GM21723 (cell line): ENCODE data around the gene VPS13D.
"Not testable (repeated sequence)": the region's sequence is repeated elsewhere in the genome, so short reads cannot be mapped to it uniquely, and the experiment has no call there.

Experiments used
- ATAC-seq: cut with Tn5 transposase; IDR thresholded peaks from one replicate; pipeline ENCODE4 v1.9.1; 2021; ENCODE audit warnings: mild to moderate bottlenecking, moderate library complexity; ENCODE audit not compliant: unreplicated experiment

VPS13D gene

DNA sequence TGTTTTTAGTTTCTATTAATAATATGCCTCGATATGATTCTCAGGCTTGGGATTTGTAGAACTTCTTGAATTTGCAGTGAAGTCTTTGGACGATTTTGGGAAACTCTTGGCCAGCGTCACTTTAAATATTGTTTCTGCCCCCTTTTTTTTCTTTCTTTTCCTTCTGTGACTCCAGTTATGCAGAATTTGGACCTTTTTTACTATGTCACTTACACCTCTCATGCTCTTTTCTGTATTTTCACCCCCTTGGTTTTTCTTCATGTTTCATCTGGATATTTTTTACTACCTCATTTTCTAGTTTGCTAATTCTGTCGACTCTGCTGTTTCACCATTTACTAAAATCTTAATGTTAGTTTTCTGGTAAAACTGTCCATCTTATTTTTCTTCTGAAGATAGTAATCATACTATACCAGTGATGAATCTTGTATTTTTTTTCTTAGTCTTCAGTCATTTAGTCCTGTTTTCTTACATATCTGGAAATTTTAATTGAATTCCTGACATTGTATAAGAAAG is 214.6 kb downstream of the VPS13D start:
- ATAC-seq, result no peak

DNA sequence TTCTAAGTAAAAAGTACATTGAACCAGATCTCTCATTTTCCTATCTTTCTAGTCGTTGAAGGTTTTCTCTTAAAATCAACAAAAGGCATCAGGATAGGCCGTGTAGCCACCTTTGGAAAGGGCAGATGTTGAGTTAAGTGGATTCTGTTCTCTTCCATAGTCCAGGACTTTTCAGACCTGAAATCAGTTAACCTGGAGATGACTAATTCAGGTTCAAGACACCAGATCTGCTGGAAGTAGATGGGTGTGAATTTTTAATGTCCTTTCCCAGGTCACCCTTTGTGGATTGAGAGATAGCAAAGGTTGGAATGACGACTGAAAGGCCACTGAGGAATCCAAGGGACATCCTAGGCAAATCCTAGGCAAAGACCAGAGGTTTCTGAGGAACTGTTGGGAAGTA is 215.4 kb downstream of the VPS13D start:
- ATAC-seq, result no peak

DNA sequence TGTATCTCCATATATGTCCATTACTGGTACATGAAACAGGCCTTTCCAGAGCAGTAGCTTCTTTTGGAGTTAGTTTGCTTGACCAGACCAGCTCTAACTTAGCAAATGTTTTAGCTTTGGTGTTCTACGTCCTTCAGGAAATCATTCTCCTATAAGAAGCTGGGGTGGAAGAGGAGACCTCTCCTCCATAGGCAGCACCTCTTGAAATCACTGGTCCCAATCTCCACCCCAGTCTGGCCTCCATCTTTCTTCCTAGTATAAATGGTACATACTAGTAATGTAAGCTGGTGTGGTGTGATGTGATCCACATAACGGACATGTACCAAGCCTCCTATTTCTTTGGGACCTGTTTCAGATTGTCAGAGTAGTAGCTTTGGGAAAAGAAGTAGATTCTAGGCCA is 216.8 kb downstream of the VPS13D start:
- no peak for ATAC-seq

DNA sequence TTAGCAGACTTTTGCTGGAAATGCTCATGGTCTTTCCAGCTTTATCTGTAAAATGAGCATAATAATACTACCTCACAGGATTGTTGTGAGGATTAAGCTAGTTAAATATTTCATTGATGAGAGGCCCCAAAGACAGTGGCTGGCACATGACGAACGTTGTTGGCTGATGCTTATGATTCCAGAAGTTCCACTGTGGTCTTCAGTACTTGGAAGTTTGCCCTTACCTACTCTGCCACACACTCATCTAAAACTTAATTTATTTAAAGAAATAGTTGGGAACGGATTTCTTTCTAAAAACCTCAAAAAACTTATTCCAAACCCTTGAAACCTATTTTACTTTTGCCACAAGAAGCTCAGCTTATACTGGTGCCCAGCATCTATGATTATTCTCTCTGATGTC is 217.5 kb downstream of the VPS13D start:
- ATAC-seq, result no peak

DNA sequence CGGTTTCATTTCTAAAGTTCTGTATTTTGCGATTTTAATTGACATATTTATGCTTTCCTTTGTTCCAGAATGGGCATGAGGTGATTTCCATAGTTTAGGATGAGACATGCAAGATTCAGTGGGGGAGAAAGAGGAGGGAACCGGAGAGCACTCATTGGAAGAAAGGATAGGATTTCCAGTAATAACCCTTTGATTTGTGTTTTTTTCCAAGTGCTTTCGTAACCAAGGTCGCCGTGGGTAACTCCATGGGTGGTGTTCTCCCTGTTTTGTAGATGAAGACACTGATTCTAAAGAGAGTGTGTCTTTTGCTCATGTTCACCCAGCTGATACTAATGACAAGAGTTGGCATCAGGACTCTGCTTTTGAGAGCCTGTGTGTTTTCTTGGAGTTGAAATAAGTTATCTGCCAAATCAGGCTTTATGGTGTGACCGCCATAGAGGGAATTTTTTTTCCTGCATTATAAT is 218.1 kb downstream of the VPS13D start:
- ATAC-seq, result no peak

DNA sequence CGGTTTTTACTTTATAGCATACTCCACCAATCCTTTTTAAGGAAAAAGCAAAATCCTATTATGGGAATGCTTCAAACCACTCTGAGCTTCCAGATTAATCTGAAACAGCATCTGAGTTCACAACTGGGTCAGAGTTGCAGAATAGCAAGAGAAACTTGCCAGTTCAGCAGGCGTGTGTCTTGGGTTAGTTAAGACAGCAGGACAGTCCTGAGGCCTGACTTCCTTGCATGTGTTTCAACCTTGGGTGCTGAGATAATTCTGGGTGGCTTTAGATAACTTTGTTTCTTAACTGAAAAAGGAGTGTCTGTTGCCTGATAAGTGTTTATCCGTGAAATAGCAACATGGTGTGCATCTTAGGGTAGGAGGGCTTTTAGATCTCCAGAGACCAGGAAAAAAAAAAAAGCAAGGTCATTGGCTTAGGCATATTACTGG is 218.9 kb downstream of the VPS13D start:
- ATAC-seq, result no peak

DNA sequence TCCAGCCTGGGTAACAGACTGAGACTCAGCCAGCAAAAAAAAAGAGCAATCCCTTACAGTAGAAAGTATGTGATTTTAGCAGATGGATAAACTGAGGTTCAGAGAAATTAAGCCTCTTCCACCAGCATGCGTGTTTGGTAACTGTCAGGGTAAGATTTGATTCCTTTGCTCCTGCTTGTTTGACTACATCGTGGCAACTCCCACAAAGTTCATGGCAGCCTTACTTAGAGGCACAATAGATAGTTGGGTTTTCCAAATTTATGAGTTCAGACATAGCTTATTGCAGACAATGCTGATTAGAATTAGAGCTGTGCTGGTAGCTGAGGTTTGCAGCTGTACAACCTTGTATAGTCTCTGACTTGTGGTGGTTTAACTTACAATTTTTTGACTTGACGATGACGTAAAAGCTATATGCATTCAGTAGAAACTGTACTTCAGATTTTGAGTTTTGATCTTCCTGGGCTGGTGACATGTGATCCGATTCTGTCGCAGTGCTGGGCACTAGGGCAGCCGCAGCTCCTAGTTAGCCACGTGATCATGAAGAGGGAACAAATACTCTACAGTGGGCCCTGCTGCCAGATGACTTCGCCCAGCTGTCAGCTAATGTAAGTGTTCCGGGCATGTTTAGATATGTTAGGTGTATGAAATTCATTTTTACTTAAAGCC is 220.4 kb downstream of the VPS13D start:
- no peak for ATAC-seq

DNA sequence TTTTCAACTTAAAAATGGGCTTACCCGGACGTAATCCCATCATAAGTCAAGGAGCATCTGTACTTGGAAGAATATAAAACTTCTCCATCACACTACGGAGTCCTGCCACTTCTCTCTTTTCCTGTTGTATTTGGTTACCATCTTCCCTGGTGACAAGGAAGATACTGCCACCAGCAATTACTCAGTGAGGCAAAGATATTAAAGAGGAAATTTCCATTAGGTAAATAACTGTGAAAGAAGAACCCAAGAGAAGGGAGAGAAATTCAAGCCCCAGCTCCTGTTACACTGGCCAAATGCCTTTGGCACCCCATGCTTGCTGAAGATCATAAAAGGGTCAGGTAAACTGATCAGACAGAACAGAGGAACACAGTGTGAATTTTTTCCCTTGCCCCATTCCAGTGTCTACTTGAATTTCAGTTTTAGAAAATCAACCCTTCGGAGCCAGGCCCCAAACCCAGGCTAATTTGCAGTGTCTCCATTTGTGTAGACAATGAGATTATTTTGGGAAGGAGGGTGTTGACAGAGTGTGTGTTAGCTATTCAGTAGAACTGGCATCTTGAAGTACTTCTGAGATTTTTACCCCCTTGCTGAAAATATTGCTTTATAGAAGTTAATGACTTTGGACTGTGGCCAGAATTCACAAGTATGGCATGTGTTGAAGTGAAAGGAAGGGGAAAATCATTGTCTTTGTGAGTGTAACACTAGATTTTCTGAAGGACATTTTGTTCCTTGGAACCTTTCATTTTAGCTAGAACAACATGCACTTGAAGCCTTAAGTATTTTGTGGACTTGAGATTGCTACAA is 221.1 kb downstream of the VPS13D start:
- ATAC-seq, result no peak

DNA sequence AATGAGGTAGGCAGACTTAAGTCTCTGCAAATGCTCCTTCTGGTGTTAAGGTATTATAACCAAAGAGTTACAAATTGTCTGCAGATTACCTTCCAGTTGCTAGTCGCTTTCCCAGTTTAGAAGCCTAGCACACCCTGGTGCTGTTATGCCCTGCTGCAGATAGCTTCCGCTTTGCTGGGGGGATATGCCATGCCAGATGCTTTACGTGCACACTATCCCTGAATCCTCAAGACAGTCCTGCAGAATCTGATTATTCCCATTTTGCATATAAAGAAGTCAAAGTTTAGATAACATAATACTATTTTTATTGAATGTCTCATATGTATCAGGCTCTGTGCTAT is 221.7 kb downstream of the VPS13D start:
- no peak for ATAC-seq

DNA sequence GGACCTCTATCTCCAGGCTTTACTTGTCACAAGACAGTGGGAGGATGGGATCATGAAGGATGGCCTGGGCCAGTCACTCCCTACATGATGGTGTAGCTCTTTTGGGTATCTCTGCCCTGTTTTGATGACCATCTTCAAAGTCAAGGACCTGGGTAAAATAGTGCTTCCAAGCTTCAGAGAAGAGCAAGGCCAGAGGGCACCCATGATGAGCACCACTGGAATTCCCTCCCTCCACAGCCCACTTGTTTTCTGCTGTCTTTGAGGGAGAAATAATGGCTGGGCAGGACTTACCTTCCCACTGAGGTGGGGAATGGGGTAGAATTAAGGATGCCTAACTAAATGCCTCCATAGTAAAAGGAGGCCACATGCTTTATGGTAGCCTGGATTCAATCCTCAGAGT is 222.4 kb downstream of the VPS13D start:
- no peak for ATAC-seq

DNA sequence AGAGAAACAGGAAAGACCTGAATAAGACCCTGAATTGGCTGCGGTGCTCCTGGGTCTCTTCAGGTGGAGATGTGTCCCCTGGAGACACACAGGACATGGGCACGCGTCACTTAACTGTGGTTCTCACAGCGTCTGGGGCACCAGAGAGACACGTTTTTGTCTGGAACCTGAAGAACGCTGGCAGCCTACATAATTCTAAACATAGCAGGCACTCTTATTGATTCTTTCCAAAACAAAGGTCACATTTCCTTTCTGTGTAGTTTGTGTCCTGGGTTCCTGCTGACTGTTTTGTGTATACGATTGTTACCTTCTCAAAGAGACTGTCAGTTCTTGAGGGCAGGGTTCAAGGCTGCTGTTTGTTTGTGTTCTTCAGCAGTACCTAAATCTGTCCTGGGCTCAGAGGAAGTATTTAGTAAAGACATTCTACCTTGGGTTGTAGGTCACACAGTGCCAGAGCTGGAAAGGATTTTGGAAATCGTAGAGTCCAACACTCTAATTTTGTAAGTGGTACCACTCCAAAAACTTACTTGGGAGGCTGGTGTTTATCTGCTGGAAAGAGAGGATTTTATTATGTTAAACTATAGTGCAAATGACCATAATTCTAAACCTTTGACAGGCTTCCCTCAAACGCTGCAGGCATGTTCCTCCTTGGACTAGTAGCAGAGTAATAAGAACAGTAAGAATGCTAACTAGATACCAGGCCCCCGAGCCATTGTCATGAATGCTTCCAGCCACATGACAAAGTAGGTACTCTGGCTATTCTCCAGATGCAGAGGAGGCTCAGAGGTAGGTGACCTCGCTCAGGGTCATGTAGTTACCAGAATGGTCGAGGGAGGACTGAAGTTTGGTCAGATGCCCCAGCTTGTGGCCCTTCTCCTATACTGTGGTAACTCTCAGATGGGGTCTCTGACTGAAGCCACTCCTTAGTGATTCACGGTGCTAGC is 223.8 kb downstream of the VPS13D start:
- ATAC-seq, result no peak

DNA sequence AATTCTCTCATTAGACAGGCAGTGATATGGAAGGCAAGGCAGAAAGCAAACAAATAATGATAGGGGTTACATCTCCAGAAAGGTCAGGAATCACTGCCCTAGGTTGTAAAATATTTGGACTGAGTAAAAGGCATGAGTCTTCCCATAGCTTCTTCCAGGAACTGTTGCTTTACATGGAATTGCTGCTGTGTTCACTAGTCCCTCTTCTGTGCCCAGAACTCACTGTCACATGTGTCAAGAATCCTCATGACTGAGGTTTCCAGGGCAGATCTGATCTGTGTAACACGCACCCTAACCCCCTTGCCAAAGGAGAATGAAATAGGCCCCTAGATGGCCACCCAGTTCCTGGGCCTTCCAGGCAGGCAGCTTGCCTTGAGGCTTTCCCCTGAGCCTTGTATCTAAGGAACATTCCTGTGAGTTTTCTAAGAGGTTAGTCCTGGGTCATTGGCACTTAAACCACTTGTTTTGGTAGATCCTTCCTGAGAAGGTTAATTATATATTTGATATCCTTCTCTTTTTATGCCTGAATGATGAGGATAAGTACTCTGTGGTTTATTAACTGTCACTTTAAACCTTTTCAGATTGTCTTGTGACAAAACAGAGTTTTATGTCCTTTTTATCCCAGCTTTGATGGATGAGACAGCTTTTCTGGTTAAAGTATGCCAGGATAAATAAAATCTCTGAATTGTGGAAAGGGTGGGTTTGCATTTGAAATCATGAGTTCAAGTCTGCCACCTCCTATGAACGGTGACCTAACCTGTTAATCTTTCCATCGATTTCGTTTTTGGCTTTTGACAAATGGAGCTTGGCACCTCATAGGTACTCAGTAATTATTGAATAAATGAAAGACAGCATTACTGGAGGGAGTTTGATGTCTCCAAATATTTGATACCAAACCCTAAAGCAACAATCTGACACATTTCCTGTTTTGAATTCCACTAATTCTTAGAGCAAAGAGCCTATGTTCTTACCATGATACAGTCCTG is 224.9 kb downstream of the VPS13D start:
- ATAC-seq, result no peak

DNA sequence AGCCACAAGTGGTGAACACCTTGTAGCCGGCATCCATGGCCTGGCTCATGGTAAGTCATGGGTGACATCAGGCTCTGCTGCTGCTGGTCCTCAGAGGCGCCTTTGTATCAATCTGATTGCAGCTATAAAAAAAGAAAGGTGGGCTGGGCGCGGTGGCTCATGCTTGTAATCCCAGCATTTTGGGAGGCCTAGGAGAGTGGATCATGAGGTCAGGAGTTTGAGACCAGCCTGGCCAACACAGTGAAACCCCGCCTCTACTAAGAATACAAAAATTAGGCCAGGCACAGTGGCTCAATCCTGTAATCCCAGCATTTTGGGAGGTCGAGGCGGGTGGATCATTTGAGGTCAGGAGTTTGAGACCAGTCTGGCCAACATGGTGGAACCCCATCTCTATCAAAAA is 226.3 kb downstream of the VPS13D start:
- not testable (repeated sequence) for ATAC-seq

DNA sequence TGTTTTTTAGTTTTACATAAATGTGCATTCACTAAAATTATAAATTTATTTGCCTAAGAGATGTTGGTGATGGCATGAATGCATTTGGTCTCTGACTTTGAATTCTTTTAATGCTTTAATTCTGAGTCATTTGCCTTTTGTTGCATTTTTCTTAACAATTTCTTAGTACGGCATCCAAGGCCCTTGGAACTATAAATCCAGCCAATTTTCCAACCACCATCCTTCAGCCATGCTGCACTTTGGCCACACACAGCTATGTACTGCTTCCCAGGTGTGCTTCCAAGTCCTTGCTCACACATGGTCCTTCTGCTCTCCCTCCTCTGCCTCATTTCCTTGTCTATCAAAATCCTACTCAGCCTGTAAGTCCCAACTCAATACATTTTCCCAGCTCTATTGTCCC is 227.1 kb downstream of the VPS13D start:
- ATAC-seq, result no peak

DNA sequence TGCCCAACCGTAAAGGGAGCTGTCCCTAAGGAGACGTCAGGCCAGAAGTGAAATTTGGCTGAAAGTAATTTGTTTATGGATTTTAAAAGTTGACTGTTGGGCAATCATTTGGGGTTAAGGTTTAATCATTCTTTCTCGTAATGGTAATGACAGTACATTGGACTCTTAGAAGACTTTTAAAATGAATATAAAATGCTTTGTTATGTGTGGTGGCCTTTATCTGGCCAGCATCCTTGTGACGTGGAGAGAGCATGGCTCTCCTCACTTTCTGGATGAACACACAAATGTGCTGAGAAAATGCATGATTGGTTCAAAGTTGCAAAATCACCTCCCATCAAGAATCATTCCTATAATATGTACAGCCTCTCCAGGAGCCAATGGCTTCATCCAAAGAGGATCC is 227.9 kb downstream of the VPS13D start:
- no peak for ATAC-seq

DNA sequence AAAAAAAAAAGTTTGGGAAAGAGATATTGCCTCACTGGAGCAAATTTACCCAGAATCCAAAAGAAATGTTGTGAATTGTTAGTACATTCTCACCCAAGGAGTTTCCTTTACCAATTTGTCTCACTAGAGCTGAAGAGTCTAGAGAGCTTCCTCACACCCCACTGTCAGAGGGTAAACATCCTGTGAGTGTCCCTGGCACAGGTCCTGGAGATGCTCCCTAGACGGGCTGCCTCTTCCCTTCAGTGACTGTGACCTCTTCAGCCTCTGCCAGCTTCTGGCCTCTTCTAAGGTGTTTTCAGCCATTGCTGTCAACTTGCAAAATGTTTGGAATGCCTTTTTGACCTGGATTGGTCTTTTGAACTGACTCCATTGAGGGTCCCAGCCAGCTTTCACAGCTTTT is 228.7 kb downstream of the VPS13D start:
- ATAC-seq, result no peak

DNA sequence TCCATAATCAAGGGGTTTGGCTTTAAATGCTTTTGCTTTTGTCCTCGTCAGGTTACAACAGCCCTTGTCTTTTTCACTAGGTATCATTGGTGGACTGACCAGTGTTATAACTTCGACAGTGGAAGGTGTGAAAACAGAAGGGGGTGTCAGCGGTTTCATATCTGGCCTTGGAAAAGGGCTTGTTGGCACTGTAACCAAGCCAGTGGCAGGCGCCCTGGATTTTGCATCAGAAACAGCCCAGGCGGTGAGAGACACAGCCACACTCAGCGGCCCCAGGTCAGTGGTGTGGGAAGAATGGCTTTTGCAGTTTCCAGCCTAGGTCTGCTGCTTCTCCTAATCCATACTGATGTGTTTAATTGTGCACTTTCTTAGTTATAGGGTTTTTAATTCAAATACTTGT is 230.3 kb downstream of the VPS13D start:
- no peak for ATAC-seq

DNA sequence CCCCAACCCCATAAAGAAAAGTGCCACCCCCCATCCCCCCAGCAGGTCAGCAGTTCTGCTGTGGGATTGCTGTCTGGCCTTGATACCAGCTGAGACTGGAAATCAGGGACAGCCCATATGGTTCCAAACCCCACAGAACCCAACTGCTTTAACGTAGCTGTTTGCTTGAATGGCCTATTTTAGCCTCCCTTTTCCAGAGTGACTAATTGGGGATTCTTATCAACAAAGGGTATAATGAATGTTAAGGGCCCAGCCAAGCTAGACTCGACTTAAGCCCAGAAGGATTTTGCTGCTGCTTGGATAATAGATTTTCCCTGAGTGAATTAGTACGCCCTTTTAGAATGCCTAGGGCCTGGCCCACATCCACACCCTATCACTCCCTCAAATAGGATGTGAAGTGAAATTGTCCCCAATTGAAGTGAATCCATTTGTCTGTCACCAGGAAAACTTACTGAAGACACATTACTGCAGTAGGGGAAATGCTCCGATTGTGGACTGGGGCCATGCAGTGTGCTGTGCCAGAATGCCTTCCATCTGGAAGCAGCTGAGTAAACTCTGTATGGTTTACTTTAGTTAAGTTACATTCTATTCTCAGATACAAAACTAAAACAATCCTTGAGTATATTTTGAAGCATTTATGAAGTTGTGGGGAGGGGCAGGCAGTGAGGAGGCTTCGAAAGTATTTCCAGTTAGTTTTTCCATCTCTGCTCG is 231.2 kb downstream of the VPS13D start:
- no peak for ATAC-seq

DNA sequence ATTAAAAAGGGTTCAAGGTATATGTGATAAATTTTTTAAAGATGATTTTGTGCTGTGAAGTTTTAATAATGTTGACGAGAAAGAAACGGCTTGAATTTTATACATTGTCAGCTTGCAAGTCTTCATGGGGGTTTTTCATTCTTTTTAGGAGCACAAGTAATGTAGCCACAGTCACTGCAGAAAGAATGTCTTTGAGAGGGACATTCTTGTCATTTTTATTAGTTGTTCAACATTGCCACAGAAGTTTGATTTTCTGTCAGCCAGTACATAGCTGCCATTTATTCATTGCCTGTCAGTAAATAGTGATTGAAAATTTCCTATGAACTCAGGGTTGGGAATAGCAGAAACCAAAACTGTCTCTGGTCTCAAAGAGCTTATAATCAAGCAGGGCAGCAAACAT is 231.9 kb downstream of the VPS13D start:
- no peak for ATAC-seq
